HG03280 (cell line): ENCODE data around the gene CRTC3.
"Not testable (repeated sequence)": the region's sequence is repeated elsewhere in the genome, so short reads cannot be mapped to it uniquely, and the experiment has no call there.

ENCODE experiments used
- ATAC-seq: cut with Tn5 transposase; IDR thresholded peaks from one replicate; pipeline ENCODE4 v1.9.1; 2021; ENCODE audit warnings: mild to moderate bottlenecking, moderate library complexity; ENCODE audit not compliant: unreplicated experiment

The CRTC3 gene

DNA sequence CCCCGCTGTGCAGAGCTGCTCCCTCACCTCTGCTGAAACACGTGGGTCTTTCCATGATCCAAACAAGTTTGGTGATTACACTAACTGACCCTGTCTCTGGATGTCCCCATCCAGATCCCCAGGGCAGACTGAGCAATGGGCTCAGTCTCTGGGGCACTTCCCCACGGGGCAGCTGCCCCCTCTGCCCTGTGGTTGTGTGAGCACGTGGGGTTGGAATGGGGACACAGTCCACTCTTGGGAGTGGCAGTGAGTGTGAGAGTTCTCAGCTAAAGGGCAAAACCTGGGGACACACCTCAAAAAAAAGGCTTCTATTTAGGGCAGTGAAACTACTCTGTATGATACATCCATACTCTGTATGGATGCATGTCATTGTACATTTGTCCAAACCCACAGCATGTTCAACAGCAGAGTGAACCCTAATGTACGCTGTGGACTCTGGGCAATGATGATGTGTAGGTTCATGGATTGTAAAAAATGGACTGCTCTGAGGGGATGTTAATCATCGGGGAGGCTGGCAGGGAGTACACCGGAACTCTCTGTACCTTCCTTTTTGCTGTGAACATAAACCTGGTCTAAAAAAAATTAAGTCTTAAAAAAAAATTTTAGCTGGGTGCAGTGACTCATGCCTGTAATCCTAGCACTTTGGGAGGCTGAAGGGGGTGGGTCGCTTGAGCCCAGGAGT, 137.5 kb downstream of the CRTC3 start:
- no peak for ATAC-seq

DNA sequence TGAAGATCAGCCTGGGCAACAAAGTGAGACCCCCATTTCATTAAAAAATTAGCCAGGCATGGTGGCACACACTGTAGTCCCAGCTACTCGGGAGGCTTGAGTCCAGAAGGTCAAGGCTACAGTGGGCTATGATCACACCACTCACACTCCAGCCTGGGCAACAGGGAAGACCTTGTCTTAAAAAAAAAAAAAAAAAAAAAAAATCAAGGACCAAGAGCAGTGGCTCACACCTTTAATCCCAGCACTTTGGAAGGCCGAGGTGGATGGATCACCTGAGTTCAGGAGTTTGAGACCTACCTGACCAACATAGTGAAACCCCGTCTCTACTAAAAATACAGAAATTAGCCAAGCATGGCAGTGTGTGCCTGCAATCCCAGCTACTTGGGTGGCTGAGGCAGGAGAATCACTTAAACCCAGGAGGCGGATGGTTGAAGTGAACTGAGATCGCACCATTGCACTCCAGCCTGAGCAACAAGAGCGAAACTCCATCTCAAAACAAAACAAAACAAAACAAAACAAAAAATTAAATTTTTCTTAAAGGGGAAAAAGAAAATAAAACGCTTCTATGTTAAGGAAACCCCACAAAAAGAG, 138.1 kb downstream of the CRTC3 start:
- not testable (repeated sequence) for ATAC-seq

DNA sequence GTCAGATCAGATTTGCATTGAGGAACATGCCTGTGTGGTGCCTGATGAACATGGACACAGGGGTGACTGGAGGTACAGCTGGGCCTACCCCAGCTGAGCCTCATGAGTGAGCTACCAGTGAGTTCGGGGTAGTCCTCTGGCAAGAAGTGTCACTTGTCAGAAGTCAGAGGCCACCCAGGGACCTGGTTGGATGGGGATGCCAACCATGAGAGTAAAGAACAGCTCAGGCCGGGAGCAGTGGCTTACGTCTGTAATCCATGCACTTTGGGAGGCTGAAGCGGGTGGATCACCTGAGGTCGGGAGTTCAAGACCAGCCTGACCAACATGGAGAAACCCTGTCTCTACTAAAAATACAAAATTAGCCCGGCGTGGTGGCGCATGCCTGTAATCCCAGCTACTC, 140.9 kb downstream of the CRTC3 start:
- ATAC-seq, result not testable (repeated sequence)

DNA sequence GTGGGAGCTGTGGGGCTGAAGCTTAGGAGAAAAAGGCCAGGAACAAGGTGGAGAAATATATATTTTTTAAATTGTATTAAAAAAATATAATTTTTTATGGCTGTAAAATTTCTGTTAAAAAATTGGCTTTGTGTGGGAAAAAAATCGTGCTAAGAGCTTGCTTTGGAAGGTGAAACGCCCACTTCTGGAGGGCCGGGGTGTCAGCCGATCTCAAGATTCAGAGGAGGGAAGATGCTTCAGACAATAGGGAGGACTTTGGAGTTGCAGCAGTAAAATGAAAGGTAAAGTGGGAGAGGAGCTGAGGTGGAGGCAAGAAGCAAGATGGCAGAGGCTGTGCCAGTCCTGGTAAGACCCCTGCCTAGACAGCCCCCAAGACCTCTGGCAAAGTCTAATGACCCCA, 141.5 kb downstream of the CRTC3 start:
- ATAC-seq, result no peak

DNA sequence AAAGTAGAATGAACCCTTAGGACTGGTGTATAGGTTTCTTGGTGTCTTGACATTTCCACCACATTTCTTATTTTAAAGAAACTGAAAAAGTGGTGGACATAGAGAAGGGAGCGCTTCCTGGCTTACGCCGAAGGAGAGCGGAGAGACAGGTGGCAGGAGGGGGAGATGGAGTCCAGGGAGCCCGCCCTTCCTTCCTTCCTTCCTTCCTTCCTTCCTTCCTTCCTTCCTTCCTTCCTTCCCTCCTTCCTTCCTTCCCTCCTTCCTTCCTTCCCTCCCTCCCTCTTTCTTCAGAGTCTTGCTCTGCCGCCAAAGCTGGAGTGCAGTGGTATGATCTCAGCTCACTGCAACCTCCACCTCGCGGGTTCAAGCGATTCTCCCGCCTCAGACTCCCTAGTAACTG, 143.6 kb downstream of the CRTC3 start:
- ATAC-seq, result not testable (repeated sequence)

DNA sequence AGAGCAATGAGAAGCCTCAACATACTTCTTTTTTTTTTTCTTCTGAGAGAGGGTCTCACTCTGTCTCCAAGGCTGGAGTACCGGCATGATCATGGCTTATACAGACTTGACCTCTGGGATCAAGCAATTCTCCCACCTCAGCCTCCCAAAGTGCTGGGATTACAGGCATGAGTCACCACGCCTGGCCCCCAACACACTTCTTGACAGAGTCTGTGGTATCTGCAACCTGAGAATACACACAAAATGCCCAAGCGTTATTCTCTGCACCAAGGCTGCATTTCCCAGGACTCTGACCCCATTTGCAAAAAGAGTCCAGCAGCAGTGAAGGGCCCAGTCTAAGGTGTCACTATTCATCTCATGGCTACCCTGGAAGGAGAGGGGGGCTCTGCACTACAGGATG, 144.8 kb downstream of the CRTC3 start:
- no peak for ATAC-seq

DNA sequence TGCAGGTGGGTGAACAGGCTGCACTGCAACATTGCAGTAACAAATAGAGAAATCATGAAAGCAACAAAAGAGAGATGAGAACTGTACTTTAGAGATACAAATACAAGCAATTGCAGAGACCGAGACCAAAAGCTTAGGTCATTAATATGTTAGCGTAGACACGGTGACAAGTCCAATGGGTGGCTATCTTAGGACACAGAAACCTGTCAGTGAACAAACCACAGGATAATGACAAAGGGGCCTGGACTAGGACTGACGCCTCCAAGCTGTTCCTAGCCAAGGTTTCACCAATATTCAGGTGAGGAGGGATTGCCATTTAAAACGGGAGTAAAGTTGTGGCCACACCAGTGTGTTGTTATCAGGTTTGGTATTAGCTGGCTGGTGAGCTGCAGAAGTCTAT, 145.7 kb downstream of the CRTC3 start:
- ATAC-seq, result no peak

DNA sequence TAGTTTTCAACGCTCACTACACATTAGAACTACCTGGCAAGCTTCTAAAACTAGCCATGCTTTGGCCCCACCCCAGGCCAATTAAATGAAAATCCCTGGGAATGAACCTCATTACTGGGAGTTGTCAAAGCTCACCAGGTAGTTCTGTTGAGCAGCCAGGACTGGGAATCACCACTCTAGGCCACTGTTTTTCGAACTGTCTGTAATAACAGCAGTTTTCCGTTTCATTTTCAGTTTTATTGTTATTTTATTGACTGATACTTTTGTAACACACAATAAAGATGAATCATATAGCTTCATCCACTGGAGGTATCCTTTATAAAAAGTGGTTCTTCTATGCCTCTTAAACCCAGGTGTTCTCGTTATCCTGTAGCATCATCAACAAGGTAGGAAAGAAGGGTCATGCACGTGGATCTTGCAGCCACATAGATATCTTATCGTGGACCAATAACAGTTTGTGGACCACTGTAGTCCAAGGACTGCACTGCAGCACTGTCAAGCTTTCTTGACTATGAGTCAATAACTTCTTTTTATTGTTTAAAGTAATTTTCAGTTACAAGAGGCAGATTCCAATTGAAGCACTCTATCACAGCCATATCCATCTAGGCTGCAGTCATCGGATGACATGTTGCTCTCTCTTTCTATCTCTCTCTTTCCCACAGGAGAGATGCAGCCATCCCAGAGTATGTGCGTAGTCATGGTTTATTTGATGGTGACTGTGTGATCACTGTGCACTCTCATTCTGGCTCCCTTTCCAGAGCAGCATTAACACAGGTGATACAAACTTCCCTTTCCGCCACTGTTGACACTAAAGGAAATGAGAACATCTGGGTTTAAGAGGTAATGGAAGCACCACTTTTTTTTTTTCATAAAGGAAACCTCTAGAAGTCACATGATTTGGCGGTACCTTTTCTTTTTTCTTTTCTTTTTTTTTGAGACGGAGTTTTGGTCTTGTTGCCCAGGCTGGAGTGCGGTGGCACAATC, 148.4 kb downstream of the CRTC3 start:
- no peak for ATAC-seq

DNA sequence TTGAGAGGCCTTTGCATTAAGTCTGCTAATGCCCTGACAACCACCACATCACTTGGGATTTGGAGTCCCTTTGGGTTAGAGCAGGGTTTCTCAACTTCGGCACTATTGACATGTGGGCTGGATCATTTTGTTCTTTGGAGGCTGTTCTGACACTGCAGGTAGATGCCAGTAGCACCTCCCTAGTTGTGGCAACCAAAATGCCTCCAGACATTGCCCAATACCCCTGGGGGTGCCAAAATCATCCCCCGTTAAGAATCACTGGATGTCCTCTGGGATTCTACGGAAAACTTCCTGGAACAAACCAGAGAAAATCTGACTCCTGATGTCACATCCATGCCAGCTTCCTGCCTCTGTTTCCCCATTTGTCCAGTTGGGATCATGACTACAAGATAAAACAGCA, 150.2 kb downstream of the CRTC3 start:
- ATAC-seq, result no peak

DNA sequence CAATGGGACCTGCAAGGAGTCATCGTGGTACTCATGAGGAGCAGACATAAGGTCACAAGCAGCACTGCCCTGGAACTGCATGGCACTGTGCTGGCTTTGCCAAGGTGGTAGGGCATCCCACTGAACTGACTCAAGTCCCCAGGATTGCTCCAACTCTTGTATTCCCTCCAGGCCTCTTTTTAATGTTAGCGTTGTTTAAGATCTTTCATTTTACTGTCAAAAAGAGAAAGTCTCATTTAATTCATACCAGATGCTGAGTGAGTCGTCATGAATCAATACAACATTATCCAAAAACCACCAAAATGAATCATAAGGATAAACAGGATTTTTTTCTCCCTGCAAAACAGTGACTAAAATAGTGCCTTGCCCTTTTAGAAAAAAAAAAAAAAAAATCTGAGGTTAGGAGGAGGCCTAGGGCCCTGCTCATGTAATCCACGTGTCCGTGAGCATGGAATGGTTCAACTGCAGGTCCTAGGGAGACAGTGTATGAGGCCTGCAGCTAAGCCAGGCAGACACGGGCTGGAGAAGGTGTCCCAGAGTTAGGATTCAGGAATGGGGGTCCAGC, 150.7 kb downstream of the CRTC3 start:
- no peak for ATAC-seq

DNA sequence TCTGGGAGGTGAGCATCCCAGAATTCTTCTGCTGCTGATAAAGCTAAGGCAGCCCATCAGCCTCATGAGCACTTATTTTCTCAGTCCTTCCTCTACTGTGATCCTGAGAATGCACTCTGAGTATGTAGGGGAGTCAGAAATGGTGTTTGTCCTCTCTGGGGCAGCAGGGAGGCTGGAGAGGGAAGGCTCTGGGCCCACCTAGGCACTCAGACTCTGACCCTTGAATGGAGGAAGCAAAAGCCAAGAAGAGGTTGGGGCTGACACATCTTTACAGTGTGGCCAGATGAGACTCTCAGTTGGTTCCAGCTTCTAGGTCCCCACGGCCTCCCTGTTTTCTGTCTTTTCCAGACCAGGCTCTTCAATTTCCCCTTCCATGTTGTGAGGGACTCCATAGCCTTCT, 151.3 kb downstream of the CRTC3 start:
- no peak for ATAC-seq

DNA sequence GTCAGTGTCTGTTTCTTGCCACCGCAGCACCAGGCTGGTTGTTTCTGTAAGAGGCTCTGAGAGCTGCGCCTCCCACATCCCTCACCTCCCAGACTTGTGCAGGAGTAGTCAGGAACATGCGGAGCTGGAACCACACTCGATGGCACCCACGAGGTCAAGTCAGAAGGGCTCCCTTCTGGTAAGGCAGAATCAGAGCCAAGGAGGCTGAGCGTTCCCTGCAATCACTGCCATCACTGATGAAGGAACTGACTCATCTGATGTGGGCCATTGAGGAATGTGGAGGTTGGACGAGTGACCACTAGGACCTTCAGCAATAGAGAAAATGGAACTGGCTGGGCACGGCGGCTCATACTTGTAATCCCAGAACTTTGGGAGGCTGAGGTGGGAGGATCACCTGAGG, 151.8 kb downstream of the CRTC3 start:
- no peak for ATAC-seq

DNA sequence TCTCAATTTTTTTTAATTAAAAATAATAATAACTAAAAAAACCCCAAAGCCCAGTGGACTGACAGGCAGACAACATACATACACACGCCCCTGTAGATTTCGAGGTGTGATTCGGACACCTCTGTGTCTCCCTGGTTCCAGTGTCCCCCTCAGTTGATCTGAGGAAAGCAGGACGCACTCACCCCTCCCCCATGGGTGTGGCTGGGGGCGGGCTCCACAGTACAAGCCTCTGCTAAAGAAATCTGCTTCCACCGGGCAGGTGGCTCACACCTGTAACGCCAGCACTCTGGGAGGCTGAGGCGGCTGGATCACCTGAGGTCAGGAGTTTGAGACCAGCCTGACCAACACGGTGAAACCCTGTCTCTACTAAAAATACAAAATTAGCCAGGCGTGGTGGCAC, 153.6 kb downstream of the CRTC3 start:
- no peak for ATAC-seq

DNA sequence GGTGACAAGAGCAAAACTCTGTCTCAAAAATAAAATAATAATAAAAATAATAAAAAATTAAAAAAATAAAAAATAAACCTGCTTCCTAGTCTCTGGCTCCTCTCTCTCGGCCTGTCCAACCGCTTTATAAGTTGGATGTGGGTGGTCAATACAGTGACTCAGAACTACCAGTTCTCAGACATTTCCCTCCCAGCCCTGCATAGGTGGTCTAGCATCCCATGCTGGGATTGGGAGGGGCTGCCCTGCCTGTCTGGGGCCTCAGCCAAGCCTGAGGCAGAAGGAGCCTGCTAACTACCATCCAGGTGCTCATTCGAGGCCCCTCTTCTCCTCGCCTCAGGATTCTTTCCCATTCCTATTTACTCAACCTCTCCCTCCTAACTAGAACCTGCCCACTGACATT, 154.2 kb downstream of the CRTC3 start:
- no peak for ATAC-seq

DNA sequence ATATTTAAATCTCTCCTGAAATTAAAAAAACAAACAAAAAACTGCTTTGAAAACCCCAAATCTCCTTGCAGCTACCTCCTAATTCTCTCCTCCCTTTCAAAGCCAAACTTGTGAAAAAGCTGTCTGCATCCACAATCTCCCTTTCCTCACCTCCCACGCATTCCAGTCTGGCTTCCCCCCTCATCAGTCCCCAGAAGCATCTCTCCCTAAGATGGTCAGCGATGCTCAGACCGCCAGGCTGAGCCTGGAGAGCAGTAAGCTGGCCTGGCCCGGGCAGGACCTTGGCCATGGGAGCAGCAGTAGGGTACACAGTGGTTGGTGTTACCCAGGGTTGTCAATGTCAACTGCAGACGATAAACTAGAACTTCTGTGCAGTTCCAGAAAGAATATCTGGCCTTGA, 154.6 kb downstream of the CRTC3 start:
- ATAC-seq, result no peak

DNA sequence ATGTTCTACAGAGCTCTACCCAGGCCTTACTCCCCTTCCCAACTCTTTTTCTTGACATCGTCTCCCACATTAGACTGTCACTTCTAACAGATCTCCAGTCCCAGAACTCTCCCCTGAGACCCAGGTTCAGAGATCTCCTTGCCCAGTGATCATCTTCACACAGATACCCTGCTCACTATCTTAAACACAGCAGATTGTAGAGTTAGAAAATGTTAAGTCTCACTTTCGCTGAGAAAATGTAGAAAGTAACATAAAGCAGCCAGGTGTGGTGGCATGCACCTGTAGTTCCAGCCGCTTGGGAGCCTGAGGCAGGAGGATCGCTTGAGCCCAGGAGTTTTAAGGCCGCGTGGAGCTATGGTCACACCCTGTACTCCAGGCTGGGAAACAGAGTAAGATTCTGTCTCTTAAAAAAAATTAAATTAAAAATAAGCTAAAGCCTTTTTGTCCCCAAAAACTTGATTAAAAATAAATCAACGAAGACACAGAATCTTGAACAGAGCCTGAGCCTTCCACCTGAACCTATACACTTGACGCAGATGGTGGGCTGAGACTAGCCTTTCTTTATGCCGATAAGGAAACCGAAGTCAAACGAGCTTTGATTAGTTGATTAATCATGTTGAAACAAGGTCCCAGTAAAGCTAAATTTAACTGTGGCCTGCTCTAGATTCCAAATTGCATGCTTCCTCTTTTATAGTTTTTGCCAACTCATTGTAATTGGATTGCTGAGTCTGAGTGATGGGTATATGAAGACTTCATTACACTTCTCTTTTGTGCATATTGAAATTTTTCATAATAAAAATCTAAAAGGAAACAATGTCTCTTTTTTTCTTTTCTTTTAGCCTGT, 156.1 kb downstream of the CRTC3 start:
- ATAC-seq, result no peak

DNA sequence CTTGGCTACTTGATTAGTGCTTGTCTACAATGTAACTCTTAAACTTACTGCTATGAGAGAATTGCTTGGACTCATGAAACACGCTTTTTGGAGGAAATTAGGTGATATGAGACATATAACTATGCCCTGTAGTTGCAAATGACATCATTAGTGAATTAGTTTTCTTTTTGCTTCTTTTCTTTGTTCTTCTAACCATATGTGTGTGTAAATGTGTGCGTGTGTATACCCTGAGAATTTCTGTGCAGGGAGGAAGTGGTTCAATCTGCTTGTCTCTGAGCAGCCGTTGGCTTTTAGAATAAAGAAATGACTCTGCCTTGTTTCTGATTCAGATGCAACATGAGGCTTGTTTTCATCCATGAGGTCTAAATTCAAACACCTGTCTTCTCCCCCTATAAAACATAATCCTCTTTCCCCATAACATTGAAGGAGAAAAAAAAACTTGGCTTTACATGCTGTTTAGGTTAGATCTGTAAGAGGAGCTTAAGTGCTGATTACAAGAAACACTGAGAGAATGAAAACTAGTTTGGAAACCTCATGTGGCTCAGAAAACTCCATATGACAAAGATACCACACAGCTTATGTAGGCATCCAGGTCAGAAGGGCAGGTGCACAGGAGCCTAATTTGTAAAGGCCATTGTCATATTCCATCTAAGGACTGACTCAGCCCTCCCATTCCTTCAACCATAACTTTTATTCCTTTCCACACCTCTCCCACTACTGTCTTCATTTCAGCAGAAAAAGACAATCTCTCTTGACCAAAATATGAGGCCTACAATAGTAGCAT, 156.9 kb downstream of the CRTC3 start:
- peak; percentile 82 for ATAC-seq

DNA sequence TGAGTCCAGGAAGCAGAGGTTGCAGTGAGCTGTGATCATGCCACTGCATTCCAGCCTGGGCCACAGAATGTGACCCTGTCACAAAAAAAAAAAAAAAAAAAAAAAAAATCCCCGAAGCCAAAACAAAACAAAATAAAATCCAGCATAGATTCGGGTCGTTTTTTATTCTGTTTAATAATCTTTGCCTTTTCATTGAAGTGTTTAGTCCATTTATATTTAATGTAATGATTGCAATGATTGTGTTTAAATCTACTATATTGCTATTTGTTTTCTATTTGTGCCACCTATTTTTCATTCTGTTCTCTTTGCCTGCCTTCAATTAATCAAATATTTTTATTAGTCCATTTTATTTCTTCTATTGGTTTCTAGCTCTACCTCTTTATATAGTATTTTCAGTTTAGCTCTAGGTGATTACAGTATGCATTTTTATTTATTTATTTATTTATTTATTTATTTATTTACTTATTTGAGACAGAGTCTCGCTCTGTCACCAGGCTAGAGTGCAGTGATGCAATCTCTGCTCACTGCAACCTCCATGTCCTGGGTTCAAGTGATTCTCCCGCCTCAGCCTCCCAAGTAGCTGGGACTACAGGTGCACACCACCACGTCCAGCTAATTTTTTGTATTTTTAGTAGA, 159.7 kb downstream of the CRTC3 start:
- not testable (repeated sequence) for ATAC-seq

DNA sequence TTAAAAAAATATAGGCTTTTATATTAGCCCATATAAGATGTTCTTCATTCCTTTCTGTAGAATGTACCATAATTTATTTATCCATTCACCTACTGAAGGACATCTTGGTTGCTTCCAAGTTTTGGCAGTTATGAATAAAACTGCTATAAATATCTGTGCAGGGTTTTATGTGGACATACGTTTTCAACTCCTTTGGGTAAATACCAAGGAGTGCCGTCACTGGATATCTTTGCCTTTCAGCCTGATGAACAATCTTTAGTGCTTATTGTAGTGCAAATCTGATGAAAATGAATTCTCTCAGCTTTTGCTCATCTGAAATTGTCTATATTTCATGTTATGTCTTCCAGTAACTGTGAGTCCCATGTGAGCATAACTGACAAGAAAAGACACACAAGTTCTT, 160.9 kb downstream of the CRTC3 start:
- ATAC-seq, result no peak
